Retinal pigment epithelial cell (primary cell): Measurements from ENCODE around the gene HSPG2.
A peak's percentile ranks its signal among the peaks of the same experiment; 100 is the strongest.

Source experiments
- DNase-seq: peaks from one replicate; pipeline ENCODE4 v3.0.0-alpha.2; 2010; ENCODE audit warnings: low read depth
- H3K4me3 ChIP-seq: 2 replicates; pipeline ENCODE4 v1.5.1; 2011; ENCODE audit warnings: mild to moderate bottlenecking, low read length, control low read depth, moderate library complexity
- TF ChIP-seq, protein P1 (sequence below): conservative IDR thresholded peaks from 2 replicates; pipeline ENCODE4 v1.5.1; 2011; ENCODE audit warnings: low read depth, low read length, control low read depth, inconsistent platforms

The HSPG2 gene

DNA sequence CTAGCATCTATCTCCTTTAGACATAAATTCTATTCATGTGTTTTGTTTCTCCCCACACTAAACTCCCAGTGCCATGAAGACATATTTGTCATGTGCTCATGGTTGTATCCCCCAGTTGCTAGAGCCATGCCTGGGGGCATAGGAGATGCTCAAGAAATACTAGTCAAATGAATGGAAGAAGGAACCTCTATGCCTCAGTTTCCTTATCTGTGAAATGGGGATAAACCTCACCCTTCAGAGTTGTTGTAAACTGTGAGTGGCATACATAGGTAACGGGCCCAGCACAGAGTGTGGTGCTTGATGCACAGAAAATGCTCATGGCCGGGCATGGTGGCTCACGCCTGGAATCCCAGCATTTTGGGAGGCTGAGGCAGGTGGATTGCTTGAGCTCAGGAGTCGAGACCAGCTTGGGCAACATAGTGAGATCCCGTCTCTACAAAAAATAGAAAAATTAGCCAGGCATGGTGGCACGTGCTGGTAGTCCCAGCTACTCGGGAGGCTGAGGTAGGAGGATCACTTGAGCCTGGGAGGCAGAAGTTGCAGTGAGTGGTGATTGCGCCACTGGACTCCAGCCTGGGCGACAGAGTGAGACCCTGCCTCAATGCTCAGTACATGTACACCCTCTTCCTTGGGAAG is 116.4 kb downstream of the HSPG2 start:
- TF ChIP-seq, protein P1, sequence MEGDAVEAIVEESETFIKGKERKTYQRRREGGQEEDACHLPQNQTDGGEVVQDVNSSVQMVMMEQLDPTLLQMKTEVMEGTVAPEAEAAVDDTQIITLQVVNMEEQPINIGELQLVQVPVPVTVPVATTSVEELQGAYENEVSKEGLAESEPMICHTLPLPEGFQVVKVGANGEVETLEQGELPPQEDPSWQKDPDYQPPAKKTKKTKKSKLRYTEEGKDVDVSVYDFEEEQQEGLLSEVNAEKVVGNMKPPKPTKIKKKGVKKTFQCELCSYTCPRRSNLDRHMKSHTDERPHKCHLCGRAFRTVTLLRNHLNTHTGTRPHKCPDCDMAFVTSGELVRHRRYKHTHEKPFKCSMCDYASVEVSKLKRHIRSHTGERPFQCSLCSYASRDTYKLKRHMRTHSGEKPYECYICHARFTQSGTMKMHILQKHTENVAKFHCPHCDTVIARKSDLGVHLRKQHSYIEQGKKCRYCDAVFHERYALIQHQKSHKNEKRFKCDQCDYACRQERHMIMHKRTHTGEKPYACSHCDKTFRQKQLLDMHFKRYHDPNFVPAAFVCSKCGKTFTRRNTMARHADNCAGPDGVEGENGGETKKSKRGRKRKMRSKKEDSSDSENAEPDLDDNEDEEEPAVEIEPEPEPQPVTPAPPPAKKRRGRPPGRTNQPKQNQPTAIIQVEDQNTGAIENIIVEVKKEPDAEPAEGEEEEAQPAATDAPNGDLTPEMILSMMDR, result no peak
- DNase-seq, result no peak
- no peak overlapping the region for H3K4me3 ChIP-seq

- no peak overlapping the region for H3K4me3 ChIP-seq
- TF ChIP-seq, protein P1, result no peak
- no peak for DNase-seq
These were observed 118.5 kb downstream of the HSPG2 start for GRCh38 chr1:21818656-21819055.

GRCh38 chr1:21816602-21817302 is 120.4 kb downstream of the HSPG2 start:
- no peak overlapping the region for H3K4me3 ChIP-seq
- DNase-seq, result peak; percentile 12
- TF ChIP-seq, protein P1, result no peak

DNA sequence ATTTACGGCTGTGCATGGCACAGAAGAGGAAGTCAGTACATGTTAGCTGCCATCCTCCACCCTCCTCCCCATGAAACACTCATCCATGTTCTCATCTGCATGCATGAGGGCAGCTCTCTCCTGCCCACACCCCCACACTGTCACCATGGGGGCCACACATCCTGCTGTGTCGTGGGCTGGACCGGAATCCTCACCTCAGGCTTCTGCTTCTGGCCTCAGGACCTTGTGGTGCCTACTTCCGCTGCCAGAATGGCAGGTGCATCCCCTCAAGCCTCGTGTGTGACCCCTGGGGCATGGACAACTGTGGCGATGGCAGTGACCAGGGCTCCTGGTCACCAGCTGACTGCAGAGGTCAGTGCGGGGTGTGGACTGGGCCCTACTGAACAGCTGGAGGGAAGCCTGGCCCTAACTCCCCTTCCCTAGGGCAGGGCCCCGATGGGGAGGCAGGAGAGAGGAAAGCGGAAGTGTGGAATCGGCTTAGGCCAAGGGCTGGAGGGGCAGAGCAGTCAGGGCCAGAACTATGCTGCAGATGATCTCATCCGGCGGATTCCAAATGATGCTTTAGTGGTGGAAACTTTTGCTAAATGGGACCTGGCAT is 121.3 kb downstream of the HSPG2 start:
- H3K4me3 ChIP-seq, result no peak overlapping the region
- DNase-seq, result no peak
- TF ChIP-seq, protein P1, result no peak

DNA sequence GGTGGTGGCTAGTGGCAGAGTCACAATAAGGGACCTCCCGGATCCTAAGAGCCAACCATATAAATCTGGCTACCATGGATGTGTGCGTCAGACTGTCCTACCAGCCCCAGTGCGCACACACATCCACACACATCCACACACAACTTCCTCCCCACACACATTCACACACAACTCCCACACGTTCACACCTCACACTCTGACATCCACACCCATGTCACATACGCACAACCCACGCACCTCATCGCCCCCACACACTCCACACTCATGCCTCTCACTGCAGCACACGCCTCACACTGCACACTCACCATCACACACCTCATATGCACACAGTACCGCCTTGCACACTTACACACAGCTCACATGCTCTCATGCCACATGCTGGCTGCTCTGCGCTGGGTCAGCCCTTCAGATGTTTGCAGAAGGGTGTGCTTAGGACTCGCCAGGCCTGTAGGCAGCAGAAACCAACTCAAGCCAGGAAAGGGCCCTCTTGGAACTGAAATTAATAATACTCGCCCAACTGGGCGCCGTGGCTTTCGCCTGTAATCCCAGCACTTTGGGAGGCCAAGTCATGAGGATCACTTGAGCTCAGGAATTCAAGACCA is 122.0 kb downstream of the HSPG2 start:
- no peak for DNase-seq
- TF ChIP-seq, protein P1, result no peak
- no peak overlapping the region for H3K4me3 ChIP-seq

GRCh38 chr1:21814241-21814918 is 122.7 kb downstream of the HSPG2 start:
- H3K4me3 ChIP-seq, result peak overlapping the region; percentile 47
- TF ChIP-seq, protein P1, result peak; percentile 73
- DNase-seq, result no peak
